Activated CD4-positive, alpha-beta T cell treated with anti-CD3 and anti-CD28 coated beads, Interleukin-2, amount 50 U/mL, for 1 hour (primary cell): ENCODE data around the gene RBM8A.

Experiments used
- DNase-seq: peaks from one replicate; pipeline ENCODE4 v3.0.0-alpha.2; 2020

Gene RBM8A

DNA sequence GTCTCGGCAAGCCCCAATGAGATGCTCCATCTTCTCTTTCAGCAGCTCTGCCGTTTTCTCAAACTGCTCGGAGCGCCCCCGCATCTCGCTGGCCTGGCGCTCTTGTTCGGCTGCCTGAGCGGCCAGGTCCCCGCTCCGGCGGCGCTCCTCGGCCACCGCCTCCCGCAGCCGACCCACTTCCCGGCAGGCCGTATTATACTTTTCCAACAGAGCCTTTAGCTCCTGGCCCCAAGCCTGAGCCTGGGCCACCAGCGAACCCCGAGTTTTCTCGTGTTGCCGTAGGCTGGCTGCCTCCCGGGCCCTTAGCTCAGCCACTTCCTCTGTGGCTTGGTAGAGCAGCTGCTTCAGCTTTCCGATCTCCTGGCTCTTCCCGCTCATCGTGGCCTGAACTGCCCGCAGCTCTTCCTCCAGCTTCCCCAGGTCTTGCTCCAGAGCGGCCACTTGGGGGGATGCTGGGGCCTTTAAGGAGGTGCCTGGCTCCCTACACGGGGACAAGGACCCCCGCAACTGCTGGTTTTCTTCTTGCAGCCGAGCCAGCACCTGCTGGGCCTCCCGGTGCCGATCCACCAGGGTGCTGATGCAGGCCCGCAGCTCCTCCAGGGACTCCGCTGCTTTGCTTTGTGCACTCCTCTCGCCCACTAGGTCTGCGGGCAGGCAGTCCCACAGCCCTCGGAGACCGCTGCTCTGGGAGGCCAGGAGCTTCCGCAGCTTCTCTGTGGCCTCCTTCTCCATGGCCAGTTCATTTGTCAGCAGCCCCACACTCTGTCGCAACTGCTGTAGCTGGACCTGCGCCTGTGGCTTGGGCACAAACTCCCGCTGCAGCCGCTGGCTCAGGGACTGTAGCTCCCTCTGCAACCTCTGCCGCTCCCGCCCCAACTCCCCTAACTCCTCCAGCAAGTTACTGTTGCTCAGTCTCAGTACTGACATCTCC lies 55.0 kb downstream of the RBM8A start:
- DNase-seq: peak; percentile 28
